ENCODE measurements around the gene HOXD12. TPM values are rescaled to one million over a fixed set of nuclear protein-coding genes. Genes with fewer than 3 reads are reported as not detected.

The HOXD12 gene
- total RNA-seq, 1 donor from 2014 or later = not detected

DNA sequence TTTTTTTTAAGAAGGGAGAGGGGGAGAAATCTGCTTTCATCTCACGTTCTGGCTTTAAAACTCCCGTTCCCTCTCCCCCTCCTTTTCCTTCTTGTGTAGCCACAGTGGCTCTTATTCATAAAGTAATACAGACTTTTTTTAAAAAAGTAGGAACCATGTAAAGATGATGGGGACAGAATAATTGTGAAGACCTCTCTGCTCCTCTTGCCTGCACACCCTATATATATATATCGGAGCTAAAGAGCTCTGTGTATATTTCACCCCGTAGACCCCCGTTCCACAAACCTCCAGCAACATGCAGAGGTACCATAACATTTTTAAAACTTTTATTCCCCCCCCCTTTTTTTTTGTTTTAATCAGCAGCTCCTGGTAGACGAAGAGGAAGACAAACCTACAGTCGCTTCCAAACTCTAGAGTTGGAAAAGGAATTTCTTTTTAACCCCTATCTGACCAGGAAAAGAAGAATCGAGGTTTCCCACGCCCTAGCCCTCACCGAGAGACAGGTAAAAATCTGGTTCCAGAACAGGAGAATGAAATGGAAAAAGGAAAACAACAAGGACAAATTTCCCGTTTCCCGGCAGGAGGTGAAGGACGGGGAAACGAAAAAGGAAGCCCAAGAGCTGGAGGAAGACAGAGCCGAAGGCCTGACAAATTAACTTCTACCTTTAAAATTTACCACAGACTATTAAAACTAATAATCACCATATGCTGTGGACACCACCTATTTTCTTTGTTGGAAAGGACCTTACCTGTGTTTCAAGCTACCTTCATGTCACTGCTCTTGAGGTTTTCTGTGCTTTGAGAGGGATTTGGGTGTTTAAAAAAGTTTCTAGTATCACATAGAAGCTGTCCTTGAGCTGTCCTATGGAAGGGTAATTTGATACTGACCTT is 31.6 kb downstream of the HOXD12 start:
- DNase-seq (ENCODE audit: low spot score) = no peak

DNA sequence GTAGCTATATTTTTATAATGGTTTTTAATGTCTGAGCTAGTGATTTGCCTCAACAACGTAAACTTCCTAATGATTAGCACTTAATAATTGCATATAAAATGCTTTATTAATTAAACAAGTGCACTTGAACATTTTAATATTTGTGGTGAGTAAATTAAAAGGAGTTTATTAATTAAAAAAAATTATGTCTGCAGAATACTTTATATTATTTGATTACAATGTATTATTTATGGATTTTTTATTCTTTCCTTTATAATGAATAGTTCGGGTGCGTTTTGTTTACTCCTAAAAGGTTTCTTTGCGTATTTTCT is 32.2 kb downstream of the HOXD12 start:
- DNase-seq (ENCODE audit: low spot score) = no peak

DNA sequence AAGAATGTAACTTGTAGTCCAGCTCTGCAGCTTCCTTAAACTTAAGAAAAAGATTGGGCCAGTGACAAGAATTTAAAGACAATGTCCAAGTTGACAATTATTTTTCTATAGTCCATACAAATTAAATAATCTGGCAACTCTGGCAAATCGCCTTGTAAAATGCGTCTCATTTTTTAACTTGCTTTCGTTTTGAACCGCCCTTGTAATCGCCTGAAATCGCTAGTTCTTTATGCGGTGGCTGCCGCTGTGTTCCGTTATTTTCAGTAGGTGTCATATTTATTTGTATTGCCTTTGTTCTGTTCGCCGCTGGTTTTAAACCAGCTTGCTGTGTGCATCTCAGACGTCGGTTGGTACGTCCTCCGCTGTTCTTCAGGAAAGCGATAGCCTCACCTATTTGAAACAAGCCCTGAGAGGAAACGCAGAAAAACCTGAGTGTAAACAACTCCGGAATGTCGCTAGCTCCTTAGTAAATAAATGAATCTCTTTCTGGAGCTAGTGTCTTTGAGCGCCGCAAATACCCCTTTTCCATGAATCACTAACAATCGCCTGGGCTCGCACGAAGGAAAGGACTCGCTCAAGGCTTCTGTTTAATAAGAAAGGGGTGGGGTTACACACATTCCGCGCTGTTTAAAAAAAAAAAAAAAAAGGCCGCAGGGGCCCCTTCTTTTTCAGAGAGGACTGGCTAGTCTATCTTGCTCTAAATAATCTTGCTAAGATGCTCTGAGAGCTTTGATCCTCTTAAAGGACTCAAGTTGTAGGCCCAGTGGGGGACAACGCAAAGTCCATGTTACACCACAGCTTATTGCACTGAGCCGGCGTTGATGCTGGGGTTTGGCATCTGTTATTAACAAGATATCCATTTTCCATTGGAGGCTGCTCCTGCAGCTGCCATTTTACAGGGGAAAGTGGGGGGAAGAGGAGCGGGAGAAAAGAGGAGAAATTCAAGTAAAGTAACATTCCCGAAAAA is 32.9 kb downstream of the HOXD12 start:
- peak; percentile 73 for DNase-seq (ENCODE audit: low spot score)

DNA sequence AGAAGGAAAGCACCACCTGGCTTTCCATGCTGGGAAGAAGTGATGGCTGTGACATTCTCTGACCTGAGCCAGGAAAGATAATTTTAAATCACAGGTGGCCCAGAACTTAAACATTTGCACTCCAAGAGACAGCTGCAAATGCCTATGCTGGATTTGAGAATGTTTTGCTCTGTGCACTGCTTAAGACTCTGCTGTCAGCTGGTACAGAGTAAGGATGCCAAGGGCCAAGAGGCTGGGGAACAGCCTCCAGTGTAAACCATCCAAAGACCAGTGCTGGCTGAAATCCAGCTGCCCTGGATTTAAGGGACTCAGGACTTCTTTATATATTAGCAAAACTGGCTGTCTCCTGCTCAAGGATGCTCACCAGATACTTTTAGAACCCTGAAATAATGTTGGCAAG is 33.8 kb downstream of the HOXD12 start:
- no peak for DNase-seq (ENCODE audit: low spot score)

DNA sequence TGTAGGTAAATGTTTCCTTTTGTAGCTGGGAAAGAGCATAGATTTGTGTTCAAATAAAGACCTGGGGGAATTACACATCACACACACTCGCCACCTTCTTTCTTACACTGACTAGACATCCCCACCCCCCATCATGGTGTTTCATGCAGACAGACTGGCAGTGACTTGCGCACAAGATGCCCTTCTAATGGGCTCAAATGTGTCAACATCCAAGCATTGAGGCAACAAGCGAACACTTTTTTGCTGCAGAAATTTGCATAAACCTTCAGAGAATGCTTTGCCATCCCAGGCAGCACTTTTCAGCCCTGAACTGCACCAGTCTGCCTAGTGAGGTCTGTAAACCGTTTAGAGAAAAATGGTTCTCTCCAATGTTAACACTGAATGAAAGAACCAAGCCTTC is 34.4 kb downstream of the HOXD12 start:
- no peak for DNase-seq (ENCODE audit: low spot score)

DNA sequence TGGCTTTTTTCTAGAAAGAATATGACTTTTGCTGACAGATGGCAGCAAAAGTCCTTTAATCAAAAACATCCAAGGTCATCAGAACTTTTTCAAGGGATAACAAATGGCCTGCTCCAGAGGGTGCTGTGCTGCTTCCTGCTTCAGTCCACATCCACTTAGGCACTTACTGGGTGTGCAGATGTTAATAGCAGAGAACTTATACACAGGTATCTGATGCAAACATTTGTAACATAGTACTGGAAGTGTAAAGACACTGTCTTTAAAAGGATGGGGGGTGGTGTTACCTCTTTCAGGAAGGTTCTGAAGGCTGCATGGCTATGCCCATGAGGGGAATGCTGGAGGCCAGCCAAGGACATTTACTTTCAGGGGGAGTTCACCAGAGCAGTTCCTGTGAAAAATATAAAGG is 35.4 kb downstream of the HOXD12 start:
- no peak for DNase-seq (ENCODE audit: low spot score)

DNA sequence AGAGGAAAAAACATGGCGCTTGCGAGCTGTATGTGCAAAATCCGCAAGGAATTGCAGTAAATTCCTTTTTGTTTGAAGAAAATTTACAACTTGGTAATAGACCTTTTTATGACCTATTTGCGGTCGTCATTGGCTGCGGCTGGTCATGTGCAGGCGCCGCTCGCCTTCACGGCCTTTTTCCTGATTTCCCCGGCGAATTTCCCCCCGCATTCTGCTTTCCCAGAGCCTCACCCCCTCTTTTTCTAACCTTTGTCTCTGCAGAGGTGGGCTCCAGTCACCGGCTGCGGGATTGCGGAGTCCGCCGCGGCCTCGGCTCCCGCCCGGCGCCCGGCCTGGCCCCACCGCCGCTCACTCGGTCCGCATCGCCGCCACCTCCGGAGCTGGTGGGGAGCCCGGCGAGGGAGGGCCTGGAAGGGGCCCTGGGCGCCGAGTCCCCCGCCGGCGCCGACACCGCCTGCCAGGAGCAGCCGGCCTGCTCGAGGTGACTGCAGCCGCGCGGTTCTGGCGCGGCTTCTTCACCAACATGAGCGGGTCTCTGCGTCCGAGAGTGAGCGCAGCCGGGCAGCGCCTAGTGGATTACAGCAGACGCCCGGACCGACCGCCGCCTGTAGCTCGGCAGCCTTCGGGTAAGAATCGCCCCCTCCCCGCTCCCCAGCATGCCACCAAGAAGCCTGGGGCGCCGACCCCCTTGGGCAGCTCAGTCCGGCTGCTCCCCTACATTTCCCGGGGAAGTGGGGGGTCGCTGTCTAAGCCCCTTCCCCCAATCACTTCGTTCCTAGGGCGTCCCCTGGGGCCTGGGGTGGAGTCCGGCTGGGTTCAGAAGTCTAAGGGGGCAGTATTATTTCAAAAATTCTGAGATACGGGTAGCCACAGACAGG is 37.0 kb downstream of the HOXD12 start:
- peak; percentile 89 for DNase-seq (ENCODE audit: low spot score)

DNA sequence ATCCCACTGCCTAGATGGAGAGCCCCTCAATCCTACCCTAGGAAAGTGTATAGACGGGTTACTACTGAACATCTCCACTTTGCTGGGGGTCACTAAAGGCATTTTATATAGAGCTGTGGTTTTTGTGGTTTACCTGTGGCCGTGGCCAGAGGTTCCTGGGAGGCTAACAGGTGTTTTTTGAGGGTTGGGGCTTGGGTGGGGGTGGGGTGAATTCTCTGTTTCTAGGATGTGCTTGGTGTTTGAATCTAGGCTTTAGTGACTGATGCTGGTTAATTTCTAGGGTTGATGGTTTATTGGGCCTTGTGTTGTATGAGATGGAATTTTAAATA is 37.6 kb downstream of the HOXD12 start:
- no peak for DNase-seq (ENCODE audit: low spot score)

DNA sequence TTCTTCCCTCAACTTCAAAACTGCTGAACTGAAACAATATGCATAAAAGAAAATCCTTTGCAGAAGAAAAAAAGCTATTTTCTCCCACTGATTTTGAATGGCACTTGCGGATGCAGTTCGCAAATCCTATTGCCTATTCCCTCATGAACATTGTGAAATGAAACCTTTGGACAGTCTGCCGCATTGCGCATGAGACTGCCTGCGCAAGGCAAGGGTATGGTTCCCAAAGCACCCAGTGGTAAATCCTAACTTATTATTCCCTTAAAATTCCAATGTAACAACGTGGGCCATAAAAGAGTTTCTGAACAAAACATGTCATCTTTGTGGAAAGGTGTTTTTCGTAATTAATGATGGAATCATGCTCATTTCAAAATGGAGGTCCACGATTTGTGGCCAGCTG is 38.3 kb downstream of the HOXD12 start:
- no peak for DNase-seq (ENCODE audit: low spot score)

DNA sequence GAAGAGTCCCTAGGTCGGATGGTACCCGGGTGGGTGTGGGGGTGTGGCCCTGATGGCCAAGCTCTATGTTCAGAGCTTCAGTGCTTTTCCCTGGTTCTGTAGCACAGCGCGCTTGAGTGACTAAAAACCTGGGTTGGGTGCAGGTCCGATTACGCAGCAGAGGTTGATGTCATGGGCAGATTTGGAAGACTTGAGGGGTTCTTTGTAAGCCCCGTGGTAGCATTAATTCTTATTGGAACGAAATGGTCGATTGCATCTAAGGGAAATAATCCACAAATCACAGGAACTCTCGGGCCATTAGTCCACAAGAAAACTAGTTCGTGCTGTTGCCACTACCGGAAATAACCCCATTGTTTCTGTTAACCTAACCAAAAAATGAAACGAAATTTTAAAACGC is 38.9 kb downstream of the HOXD12 start:
- peak; percentile 74 for DNase-seq (ENCODE audit: low spot score)

DNA sequence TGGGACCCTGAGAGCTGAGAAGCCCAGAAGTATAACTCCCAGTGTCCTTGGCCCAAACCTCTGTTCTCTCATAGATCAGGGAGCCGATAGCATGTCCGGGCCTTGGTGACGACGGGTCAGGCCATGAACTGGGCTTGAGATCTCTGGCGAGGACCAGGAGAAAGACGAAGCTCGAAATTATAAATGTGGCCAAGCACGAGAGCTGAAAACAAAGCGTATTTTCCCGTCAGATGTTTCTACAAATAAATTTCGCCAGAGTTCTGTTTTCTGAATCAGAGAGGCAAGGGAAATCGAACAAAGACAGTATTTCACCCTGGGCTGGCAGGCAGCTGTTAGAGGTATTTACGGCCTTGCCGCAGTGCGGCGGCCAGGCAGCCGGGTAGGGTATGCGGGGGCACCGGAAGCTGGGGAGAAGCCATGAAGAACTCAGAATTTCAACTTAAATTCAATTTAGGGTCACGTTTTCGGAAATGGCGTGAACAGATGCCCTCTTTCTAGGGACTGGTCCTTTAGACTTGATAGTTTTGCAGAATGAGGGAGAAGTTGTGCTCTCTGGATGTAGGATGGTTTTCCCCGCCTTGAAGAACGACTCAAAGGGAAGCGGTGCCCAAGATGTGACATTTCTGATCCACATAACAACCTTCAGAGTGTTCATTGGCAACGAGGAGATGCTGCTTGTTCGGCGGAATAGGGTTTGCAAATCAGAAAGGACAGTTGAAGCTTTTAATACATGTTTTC is 39.5 kb downstream of the HOXD12 start:
- peak; percentile 71 for DNase-seq (ENCODE audit: low spot score)

DNA sequence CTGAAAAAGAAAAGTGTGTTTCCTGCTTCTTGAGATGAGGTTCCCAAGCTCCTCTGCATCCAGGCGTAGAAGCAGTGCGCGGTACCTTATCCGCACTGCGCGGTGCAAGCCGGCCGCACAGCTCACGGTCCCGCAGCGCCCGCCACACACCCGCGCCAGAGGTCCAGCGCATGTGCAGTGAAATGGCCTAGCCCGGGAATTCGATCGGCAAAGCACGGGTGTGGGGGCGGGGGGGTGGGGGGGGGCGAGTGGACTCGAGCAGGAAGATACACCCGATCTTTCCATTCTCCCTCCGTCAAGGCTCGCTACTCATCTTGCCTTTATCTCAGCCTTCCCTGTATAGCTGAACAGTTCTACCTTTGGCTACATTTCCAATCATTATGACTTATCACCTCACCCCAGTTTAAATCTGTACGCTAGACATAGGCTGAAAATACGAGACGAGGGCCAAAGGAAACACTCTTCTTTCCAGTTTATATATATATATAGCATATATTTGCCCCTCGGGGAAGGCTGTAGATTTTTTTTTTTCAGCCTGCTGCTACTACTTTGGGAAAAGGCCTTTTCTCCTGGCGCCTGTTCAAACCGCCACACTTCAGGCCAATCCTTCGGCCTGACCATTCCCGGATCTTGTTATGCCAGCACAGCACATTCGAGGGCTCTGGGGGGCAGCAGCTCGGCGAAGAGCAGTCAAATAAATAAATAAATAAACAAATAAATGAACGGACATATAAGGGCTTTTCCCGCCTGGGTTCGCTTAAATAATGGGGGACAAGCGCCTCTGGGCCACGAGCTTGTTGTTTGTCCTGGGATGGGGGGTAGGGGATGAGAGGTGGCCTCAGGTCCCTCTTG is 40.3 kb downstream of the HOXD12 start:
- peak; percentile 85 for DNase-seq (ENCODE audit: low spot score)

DNA sequence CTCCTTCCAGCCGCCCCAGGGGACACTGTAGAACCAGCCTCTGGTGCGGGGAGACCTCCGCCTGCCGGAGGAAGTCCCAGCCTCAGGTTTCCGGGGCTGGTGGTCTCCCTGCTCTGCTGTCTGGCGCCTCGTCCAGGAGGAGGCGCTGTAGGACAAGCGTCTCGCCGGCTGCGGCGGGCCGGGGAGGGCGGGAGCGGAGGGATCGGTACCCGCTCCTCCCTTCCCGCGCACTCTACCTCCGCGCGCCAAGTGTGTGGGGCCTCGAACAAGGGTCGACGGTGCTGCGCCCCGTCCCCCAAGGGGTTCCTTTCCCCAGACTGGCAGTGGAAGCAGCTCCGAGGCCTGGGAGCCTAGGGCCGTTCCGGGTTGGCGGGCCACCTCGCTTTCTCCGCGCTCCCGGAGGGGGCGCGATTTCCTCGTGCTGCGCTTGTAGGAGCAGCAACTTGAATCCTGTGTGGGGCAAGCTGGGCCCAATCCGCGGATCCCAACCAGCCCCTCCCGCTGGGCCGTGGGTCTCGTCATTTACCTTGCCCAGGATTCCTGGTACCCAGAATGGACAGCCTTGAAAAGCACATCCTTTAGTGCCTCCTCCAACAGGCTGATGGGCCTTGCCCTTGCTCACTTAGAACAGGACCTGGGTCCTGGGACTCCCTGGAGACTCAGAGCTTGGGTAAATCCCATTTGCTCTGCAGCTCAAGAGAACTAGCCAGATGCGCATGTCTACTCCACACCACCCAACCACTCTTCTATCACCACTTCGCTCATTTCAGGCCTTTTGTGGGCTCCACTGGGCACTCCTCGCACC is 41.1 kb downstream of the HOXD12 start:
- DNase-seq (ENCODE audit: low spot score) = peak; percentile 92

DNA sequence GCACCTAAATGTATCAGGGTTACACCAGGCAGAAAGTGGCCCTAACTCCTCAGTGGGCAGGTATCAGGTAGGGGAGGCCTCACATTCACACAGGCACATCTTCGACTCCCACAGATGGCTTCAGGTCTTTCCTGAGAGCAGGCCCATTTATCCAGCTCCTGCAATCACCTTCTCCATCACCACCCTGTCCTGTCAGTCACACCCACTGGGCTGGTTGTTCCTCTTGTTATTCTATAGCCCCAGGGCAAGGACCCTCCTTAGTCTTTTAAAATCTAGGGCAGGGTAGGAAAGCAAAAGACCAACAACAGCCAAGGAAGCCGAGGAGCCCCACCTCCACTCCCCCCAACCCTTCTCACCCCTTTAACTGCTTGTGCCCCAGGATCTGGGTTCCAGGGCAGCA is 42.7 kb downstream of the HOXD12 start:
- peak; percentile 65 for DNase-seq (ENCODE audit: low spot score)

DNA sequence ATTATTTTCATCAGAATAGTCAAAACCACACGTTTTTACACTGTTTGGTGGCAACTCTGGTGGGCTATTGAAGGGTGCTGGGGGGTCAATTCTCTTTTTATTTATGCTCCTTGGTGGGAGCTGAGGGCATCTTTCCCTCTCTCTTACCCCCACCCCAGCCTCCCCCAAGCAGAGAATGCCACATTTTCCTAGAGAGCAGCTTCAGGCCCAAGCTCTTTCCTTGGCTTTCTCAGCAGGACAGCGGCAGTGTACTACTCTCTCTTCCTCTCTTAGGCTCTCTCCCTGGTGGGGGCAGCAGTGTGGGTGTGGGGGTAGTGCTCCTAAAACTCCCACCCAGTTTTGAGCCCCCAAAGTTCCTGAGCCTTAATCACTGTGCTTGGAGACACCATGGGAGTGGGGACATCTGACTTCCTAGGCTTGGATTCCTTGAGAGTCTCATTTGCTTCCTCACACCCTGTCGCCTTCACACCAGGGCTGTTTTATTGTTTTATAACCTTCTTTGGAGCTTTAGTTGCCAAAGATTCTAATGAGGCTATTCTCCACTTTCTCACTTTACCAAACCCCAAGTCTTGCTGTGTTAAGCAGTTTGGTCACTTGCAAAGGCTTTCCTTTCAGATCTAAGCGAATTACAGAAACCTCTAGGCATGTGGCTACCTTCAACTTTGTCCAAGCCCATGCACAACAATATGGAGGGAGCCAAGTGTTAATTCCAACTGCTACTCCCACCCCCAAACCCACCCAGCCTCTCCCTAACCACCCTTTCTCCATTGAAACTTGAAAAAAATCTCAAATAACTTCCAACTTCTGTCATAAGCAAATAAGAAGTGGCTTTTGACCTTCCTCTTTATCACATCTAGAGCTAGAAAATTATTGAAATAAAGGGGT is 45.7 kb downstream of the HOXD12 start:
- DNase-seq (ENCODE audit: low spot score) = no peak

DNA sequence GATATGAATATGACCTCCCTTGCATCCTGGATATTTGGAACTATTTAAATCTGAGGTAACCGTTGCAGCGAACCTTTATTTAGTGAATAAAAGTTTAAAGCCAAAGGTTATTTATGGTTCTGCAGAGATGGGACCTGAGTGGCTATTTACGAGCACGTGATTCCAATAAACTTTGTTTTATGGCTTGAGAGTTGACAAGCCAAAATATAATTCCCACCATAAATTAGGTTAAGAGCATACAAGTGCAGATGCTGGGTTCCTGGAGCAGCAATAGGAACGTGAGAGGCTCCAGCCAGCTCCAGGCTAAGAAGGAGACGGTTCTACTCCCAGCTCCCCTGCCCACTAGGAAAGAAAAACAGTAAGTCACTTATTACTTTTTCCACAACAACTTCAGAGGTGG is 46.5 kb downstream of the HOXD12 start:
- no peak for DNase-seq (ENCODE audit: low spot score)

DNA sequence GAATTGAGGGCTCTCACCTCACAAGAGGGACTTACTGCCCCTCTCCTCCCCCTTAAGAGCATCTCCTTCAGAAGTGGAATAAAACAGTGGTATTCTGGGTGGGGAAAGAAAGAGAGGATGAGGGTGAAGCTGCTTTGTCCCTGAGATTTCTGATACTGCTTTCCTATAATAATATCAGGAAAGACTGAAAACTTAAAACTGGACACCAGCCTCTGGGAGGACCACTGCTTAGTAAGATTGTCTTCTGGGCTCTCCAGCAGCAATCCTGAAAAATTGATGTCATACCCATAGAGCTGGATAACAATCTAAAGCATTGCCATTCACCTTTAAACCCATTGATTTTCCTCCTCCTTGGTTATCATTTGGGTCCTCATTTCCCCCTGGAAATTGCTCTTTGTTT is 47.0 kb downstream of the HOXD12 start:
- DNase-seq (ENCODE audit: low spot score) = no peak
